ENCODE measurements around the gene RIPK4.
A peak's percentile ranks its signal among the peaks of the same experiment; 100 is the strongest.
"Not testable (repeated sequence)": the region's sequence is repeated elsewhere in the genome, so short reads cannot be mapped to it uniquely, and the experiment has no call there.

RIPK4 gene

GRCh38 chr21:41794600-41794999, 27.7 kb upstream of the RIPK4 start:
- no peak for DNase-seq (ENCODE audit: low spot score)

GRCh38 chr21:41792711-41793110, 25.9 kb upstream of the RIPK4 start:
- DNase-seq (ENCODE audit: low spot score), result no peak

DNA sequence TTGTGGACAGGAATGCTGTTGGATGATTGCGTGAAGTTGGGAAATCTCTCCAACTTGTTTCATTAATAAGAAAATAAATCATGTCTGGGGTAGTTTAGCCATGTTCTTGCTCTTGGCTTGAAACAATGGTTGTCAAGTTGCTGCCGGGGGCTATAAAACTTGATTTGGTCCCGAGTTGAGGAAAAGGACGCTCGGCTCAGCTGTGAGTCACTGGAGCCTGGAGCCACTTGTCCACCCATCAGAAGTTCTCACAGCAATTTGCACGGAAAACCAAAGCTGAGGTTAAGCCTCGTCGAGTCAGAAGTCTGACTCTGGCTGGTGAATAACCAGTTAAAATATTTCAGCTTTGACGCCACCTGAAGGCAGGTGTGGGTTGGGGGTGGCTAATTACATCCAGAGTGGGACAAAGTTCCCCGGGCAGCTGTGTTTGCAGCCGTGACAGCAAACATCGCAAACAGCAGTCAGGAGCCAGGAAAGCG, 19.7 kb upstream of the RIPK4 start:
- no peak for DNase-seq (ENCODE audit: low spot score)

DNA sequence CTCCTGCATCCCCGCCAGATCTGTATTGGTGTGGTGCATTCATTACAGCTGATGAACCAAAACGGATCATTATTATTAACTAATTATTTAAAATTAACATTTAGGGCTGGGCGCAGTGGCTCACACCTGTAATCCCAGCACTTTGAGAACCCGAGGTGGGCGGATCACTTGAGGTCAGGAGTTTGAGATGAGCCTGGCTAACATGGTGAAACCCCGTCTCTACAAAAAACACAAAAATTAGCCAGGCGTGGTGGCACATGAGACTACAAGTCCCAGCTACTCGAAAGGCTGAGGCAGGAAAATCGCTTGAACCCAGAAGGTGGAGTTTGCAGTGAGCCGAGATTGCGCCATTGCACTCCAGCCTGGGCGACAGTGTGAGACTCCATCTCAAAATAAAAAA, 18.4 kb upstream of the RIPK4 start:
- not testable (repeated sequence) for DNase-seq (ENCODE audit: low spot score)

DNA sequence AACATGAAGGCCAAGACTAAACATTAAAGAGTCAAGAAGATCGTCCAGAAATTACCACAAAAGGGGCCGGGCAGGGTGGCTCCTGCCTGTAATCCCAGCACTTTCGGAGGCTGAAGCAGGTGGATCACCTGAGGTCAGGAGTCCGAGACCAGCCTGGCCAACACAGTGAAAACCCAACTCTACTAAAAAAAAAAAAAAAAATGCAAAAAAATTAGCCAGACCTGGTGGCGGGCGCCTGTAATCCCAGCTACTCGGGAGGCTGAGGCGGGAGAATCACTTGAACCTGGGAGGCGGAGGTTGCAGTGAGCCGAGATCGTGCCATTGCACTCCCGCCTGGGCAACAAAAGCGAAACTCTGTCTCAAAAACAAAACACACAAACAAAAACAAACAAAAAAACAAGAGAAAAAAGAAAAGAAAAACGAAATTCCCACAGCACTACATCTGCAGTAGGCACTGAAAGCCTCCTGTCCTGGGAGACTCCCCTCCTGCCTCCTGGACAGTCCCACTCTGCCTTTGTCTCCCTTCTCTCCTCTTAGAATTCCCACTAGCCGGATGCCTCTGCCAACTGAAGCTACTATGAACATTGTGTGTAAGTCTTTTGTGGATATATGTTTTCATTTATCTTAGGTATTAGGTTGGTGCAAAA, 17.7 kb upstream of the RIPK4 start:
- DNase-seq (ENCODE audit: low spot score), result no peak

DNA sequence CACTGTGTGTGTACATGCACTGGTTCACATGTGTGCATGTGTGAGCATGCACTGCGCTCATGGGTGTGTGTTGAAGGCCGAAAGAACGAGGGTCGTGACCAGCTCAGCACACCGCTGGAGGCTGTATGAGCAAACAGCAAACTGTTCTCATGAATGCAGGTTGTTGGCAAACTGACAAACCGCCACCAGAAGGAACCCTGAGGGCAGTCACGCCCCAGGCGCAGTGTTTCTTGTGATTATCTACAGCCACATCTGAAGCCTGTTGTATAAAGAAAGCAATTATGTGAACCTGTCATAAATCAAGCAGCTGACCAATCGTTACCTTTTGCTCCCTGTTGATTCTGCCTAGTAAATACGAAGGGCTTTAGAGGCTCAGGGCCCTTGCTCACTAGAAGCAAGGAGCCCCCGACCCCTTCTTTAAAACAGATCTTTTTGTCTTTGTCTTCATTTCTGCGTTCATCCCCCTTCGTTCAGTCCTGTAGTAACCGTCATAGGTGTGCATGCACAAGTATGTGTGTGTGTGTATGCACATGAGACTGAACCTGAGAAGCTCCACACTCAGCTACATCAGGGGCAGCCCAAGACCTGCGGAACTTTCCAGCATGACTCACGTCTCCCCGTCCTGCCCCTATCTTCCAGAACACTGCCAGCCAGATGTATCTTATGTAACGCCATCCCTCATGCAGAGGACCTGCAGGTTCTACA, 16.8 kb upstream of the RIPK4 start:
- no peak for DNase-seq (ENCODE audit: low spot score)

DNA sequence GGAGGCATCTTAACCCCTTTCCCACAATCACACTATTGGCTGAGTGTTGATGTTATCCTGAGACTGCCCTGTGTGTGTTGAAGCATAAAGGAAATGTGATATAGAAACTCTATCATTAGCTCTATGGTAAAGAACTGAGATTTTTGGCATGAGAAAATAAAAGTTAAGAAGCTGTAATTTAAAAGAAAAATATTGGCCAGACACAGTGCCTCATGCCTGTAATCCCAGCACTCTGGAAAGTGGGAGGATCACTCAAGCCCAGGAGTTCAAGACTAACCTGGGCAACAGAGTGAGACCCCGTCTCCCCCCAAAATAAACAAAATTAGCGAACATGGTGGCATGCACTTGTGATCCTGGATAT, 14.2 kb upstream of the RIPK4 start:
- DNase-seq (ENCODE audit: low spot score), result no peak

DNA sequence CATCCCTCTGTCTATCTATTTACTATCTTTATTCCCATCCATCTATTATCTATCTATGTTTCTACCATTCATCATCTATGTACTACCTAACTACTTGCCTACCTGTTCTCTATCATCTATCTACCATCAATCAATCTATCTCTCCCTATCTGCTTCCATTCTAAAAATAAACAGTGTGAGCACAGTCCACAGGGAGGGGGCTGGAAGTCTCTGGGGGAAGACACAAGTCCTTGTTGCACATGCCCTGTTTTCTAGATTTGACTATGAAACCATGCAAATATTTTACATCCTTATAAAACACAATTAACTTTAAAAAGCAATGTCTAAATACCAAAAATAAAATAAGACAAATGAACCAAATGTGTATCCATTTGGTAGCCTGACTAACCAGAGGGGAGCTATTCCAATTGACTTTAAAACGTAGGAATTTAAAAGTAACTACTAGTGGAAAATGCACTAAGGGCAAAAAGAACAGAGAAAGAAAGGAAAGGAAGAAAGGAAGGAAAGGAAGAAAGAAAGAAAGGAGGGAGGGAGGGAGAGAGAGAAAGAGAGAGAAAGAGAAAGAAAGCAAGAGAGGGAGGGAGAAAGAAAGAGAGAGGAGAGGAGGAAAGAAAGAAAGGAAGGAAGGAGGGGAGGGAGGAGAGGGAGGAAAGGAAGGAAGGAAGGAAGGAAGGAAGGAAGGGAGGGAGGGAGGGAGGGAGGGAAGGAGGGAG, 13.6 kb upstream of the RIPK4 start:
- no peak for DNase-seq (ENCODE audit: low spot score)

DNA sequence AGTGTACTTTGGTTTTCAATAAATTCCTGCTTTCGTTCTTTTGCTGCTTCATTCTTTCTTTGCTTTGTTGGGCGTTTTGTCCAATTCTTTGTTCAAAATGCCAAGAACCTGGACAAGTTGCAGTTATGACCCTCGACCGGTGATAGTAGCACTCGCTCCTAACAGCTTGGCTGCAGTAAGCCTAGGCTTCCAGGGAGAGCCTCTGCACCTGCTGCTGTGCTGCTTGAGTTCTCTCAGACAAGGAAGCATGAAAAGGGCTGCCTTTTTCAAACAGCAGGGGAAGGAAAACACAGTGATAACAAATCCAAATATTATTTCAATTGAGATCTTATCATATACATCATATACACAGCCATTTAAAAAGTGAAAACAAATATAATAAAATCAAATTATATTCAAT, 12.8 kb upstream of the RIPK4 start:
- DNase-seq (ENCODE audit: low spot score), result no peak

DNA sequence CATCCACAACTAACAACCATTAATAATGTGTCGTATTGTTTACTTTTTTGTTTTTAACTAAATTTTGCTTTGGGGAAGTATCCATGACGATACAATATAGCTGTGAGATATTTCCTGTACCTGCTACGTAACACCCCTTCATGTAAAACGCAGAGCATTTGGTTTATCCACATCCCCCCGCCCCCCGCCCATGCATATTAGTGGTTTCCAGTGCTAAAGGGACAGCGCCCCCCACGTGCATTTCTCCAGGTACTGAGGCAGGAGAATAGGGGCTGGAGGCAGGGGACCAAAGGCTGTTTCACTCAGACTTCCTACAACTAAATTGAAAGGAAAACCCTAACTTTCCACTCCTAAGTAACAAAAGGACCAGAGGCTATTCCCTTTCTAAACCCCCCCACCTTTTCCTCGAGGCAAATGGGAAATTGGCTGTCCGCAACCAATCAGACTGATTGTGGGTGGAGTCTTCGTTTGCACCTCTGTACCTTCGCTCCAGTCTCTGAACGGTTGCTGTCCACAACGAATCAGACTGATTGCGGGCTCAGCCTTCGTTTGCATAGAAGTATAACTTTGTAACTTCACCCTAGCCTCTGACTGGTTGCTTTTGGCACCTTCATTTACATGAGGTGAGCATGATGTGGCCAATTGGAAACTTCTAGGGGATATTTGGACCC, 12.2 kb upstream of the RIPK4 start:
- no peak for DNase-seq (ENCODE audit: low spot score)

DNA sequence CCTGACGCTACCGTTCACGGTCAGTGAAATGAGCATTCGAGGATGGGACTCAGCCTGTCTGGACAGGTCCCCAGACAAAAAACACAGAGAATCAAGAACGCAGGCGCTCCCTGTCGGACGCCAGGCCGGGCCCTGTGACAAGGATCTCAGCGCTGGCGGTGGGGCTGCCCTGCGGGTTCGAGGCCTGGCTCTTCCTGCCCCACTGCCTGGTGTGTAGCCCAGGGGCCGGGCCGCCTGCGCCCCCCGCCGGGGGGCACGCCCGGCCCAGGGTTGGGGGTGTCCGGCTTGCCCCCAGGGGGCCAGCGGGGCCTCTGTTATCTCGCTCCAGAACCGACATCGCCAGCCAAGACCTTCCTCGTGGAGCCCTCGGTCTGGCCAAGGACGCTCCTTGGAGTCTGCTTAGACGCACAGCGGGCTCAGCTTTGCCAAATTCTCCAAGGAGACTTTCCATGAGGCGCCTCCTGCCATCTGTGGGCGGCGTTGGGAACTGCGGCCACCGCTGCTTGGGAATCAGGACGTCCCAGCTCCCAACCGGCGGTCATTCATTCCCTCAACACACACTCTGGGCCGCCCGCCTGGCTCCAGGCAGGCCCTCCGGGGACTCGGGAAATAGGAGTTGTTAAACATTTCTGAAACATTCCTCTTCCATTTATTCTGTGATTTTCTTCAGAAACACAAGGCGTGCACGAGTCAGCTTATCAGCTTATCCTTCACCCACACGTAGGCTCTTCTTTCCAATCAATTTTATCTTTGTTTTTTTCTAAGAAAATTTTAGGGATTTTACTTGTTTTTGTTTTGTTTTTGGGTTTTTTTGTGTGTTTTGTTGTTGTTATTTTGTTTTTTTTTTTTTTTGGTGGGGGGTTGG, 11.3 kb upstream of the RIPK4 start:
- peak; percentile 67 for DNase-seq (ENCODE audit: low spot score)

- no peak for DNase-seq (ENCODE audit: low spot score)
Measured at GRCh38 chr21:41776778-41777177, 9.9 kb upstream of the RIPK4 start.

DNA sequence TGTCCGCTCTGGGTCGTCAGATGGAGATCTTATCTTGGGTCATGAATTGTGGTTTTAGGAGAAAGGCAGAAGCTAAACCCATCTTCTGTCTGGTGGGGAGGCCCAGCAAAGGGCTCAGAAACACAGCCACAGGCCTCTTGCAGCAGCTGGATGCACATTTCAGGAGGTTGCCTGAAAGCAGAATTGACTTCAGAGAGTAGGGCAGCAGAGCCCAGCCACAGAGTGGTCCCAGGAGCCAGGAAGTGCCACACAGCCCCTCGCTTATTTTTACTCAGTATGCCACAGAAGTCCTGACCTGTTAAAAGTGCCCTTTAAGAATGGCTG, 8.3 kb upstream of the RIPK4 start:
- no peak for DNase-seq (ENCODE audit: low spot score)

DNA sequence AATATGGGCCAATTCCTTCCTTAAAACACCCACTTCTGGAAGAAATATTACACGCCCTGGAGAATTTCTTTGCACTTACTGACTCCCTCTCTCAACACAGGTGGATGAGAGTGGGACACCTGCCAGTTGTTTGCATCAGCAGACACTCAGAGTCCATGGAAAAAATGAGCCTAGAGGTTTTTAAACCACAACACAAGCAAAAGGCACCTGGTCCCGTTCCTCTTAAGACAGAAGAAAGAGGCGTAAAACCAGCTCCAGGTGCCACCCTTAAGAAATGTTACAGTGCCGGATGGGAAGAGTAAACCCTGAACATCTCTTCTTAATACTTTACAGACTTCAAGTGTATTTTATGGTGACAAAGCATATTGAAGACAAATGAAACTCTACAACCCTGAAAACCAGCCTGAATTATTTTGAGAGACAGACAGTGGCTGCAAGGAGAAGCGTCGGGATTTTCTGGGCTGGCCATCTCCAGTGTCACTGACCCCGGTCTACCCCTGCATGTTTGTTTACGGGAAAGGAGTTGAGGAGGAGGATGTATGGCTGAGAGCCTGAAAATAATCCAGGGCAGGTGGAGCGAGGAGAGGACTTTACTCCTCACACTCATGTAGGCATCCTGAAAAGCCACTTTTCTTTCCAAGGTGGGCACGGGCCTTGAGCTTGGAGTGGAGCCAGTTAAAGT, 7.8 kb upstream of the RIPK4 start:
- DNase-seq (ENCODE audit: low spot score), result no peak

DNA sequence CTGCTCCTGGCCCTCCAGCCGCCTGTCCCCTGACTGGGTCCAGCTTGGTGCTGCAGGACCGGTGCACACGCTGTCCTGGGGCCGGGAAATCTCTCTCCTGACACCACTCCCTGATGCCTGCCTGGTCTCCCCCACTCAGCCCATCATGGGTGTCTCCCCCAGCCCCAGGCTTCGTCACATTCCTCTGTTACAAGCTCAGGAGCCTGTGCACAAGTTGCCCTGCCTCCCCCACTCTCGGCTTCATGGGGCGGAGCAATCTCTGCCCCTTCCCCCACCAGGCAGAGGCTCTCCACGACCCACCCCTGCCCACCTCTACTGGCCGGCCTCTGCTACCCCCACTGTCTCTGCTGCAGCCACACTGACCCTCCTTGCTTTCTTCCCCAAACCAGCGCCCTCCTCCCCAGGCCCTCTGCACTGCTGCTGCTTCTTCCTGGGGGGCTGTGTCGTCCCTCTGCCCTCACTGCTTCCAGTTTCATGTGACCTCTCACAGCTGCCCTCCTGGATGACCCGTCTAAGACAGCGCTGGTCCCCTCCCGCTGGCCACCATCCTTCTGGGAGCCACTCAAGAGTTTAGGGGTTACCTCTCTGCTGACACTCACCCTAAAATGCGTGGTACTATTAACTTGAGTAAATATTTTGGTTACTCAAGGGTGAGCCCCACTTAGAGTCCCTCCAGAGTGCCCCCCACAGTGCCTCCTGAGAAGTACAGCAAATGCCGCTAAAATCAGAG, 5.7 kb upstream of the RIPK4 start:
- DNase-seq (ENCODE audit: low spot score), result no peak

DNA sequence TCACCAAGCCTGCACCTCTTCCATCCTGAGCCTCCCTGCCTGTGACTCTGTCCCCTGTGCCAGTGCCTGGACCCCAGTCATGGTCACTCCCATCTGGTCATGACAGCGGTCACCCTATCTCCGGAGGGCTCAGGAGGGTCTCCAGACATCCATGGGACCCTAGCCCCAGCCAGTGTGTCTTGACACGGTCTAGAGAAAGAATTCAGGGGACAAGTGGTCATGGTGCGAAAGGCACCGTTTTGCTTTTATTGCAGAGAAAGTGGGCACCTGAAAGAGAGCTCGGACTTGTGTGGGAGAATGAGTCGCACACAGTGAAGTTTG, 4.7 kb upstream of the RIPK4 start:
- no peak for DNase-seq (ENCODE audit: low spot score)

DNA sequence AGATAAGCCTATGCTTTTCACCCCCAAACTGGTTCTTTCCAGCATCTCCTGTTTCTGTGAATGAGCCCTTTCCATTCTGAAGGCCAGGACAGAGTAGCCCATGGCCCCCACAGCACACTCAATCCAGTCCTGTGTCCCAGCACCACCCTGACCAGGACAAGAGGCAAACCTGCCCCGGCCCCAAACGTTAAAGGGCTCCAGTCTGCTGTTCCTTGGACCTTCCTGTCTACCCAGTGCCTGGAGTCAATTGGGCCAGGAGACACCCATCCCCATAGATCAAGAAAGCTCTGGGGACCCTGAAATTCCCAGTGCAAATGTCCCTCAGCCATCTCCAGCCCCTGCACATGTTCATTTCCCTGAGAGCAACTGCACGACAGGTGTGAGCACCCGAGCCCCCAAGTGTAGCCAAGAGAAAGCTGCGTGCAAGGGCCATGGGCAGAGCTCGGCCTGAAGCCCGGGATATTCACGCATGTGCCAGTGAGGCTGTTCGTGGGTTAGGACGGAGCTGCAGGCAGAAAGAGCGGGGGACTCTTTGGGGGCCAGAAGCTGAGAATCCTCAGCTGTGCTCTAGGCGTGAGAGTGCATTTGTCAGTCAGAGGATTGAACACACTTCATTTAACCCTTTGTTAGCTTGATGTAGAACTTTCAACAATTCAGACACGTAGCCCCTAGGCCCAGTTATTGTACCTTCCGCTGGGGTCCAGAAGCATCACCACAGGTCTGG, 4.2 kb upstream of the RIPK4 start:
- DNase-seq (ENCODE audit: low spot score), result no peak

- DNase-seq (ENCODE audit: low spot score), result no peak
Measured at GRCh38 chr21:41769933-41770332, 3.1 kb upstream of the RIPK4 start.

GRCh38 chr21:41769521-41769920, 2.7 kb upstream of the RIPK4 start:
- DNase-seq (ENCODE audit: low spot score), result no peak

GRCh38 chr21:41769111-41769510, 2.3 kb upstream of the RIPK4 start:
- DNase-seq (ENCODE audit: low spot score), result no peak

Measured in cerebellar cortex (tissue), 1 donor.